Liver (tissue), 9 donors: ENCODE results near the gene PXYLP1. TPM values are rescaled to one million over a fixed set of nuclear protein-coding genes. Genes with fewer than 3 reads are reported as not detected.
"Not testable (repeated sequence)": the region's sequence is repeated elsewhere in the genome, so short reads cannot be mapped to it uniquely, and the experiment has no call there.

Experiments used
- DNase-seq: peaks from one replicate; pipeline ENCODE4 v3.0.0-alpha.2; 2017; ENCODE audit warnings: low spot score
- H3K27ac ChIP-seq, 2 donors: one replicate each; pipeline ENCODE4 v1.7.0; 2013; ENCODE audit warnings: inconsistent platforms in 2 of 2, low read length in 2 of 2, control low read depth in 1 of 2, low read depth in 1 of 2, mild to moderate bottlenecking in 1 of 2
- H3K27me3 ChIP-seq, 4 donors: one replicate each; pipeline versions ENCODE4 v1.6.1 to v1.7.0; 2013; ENCODE audit warnings: low read length in 3 of 4, inconsistent platforms in 1 of 4, mild to moderate bottlenecking in 1 of 4, moderate library complexity in 1 of 4; ENCODE audit not compliant: control insufficient read depth in 4 of 4, insufficient read depth in 4 of 4
- H3K36me3 ChIP-seq, 4 donors: one replicate each; pipeline versions ENCODE4 v1.6.1 to v1.7.0; 2013; ENCODE audit warnings: low read length in 3 of 4, mild to moderate bottlenecking in 3 of 4, low read depth in 1 of 4, moderate library complexity in 1 of 4; ENCODE audit not compliant: control insufficient read depth in 4 of 4, insufficient read depth in 3 of 4
- H3K4me1 ChIP-seq, 4 donors: one replicate each; pipeline versions ENCODE4 v1.6.1 to v1.7.0; 2013; ENCODE audit warnings: low read length in 3 of 4, mild to moderate bottlenecking in 3 of 4, moderate library complexity in 1 of 4; ENCODE audit not compliant: control insufficient read depth in 4 of 4, insufficient read depth in 4 of 4
- H3K4me3 ChIP-seq, 3 donors: one replicate each; pipeline versions ENCODE4 v1.6.1 to v1.7.0; 2013; ENCODE audit warnings: low read length in 3 of 3, control low read depth in 1 of 3, low read depth in 1 of 3, mild to moderate bottlenecking in 1 of 3
- H3K9ac ChIP-seq, 2 donors: one replicate each; pipeline ENCODE4 v1.7.0; 2013; ENCODE audit warnings: low read length in 2 of 2, mild to moderate bottlenecking in 2 of 2, moderate library complexity in 2 of 2, control low read depth in 1 of 2, low read depth in 1 of 2
- H3K9me3 ChIP-seq, 4 donors: one replicate each; pipeline versions ENCODE4 v1.6.1 to v1.7.0; 2013; ENCODE audit warnings: low read length in 3 of 4; ENCODE audit not compliant: control insufficient read depth in 4 of 4
- FOXA1 ChIP-seq: IDR thresholded peaks from 2 replicates; pipeline ENCODE4 v1.6.1; 2016; ENCODE audit warnings: antibody characterized with exemption
- FOXA2 ChIP-seq: IDR thresholded peaks from 2 replicates; pipeline ENCODE4 v1.6.1; 2016; ENCODE audit warnings: antibody characterized with exemption
- GABPA ChIP-seq, 2 donors: IDR thresholded peaks in 1 of 2; conservative IDR thresholded peaks in 1 of 2; 2 replicates each; pipeline ENCODE4 v1.6.1; 2016; ENCODE audit warnings: antibody characterized with exemption in 2 of 2, mild to moderate bottlenecking in 1 of 2, moderate library complexity in 1 of 2
- HNF4A ChIP-seq, 2 donors: conservative IDR thresholded peaks; 2 replicates each; pipeline ENCODE4 v1.6.1; 2016; ENCODE audit warnings: antibody characterized with exemption in 2 of 2, mild to moderate bottlenecking in 2 of 2
- HNF4G ChIP-seq: IDR thresholded peaks from 2 replicates; pipeline ENCODE4 v1.6.1; 2016; ENCODE audit warnings: antibody characterized with exemption
- NR2F2 ChIP-seq: IDR thresholded peaks from 2 replicates; pipeline ENCODE4 v1.6.1; 2016; ENCODE audit warnings: antibody characterized with exemption
- RAD21 ChIP-seq, 2 donors: IDR thresholded peaks; 2 replicates each; pipeline ENCODE4 v1.6.1; 2016; ENCODE audit warnings: antibody characterized with exemption in 2 of 2, mild to moderate bottlenecking in 2 of 2
- RXRA ChIP-seq, 2 donors: IDR thresholded peaks; 2 replicates each; pipeline ENCODE4 v1.6.1; 2017 to 2018; ENCODE audit warnings: antibody characterized with exemption in 2 of 2, mild to moderate bottlenecking in 1 of 2
- YY1 ChIP-seq: IDR thresholded peaks from 2 replicates; pipeline ENCODE4 v1.6.1; 2016; ENCODE audit warnings: antibody characterized with exemption, mild to moderate bottlenecking
- WGBS: extraction: QIAGEN DNeasy Blood & Tissue Kit; methylation state at CpG from one replicate; pipeline ENCODE4 v1.1.7; 2013; 5-methylcytosine and 5-hydroxymethylcytosine counted together
- polyA plus RNA-seq, 2 donors: library from polyadenylated mRNA; stranded (reverse) in 1 of 2; unstranded in 1 of 2; fragments of 200-250 nt in 1 of 2; fragments of >200 nt in 1 of 2; fragmentation: Nextera tagmentation in 1 of 2; extraction: Ambion mirVana in 1 of 2; gene quantifications; one replicate each; pipeline versions ENCODE4 v1.2.1 to v1.2.3, GENCODE V29; 2013 to 2015
- total RNA-seq, 2 donors: library from RNA; depleted of rRNA; stranded (reverse); fragments of >200 nt; gene quantifications; one replicate each; pipeline ENCODE4 v1.2.3, GENCODE V29; 2014
- TF ChIP-seq, protein P1 (sequence below): IDR thresholded peaks from 2 replicates; pipeline ENCODE4 v1.6.1; 2016; ENCODE audit warnings: antibody characterized with exemption
- TF ChIP-seq, protein P2 (sequence below): IDR thresholded peaks from 2 replicates; pipeline ENCODE4 v1.6.1; 2016; ENCODE audit warnings: antibody characterized with exemption
- TF ChIP-seq, protein P3 (sequence below): IDR thresholded peaks from 2 replicates; pipeline ENCODE4 v1.6.1; 2016; ENCODE audit warnings: antibody characterized with exemption, mild to moderate bottlenecking
- donor health status: healthy.
- donor health status: healthy.
- donor health status: healthy.
- donor health status: healthy.
- donor health status: healthy.

The PXYLP1 gene
- total and polyA plus RNA-seq, 4 donors = 1.1 to 5.3 (median 3.1) TPM

DNA sequence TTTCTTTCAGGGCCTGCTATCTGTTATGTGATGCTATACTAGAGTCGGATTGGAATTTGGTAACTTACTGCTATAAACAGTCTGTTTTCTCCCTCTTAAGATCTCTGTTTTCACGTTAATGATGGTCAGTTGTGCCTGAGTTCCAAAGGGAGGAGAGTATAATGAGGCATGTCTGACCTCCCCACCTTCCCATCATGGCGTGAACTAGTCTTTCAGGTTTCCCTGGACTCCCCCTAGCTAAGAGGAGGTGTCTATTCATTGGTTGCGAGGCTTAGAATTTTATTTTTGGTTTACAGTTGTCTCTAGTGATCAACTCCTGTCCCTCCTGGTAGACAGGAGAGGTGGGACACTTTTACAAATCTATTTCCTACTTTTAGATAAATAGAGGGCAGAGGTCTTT, 27.8 kb upstream of the PXYLP1 start:
- Histone ChIP-seq H3K27me3 (no peaks in the 10 kb centered on the region), H3K4me3 (no peak overlapping the region), H3K36me3 (no peaks in the 10 kb centered on the region), H3K27ac (no peak overlapping the region), H3K9me3 (no peaks in the 10 kb centered on the region), H3K9ac (no peak overlapping the region), H3K4me1 (no peaks in the 10 kb centered on the region)
- WGBS = 83% methylated on average over 4 of the region's 4 CpGs
- no peak for TF ChIP-seq RAD21 (IDR thresholded peaks at IDR 0.05)
- no peak for TF ChIP-seq GABPA (IDR thresholded peaks at IDR 0.05 in 1 of 2, conservative IDR thresholded peaks at IDR 0.05 in 1 of 2)
- DNase-seq = no peak

DNA sequence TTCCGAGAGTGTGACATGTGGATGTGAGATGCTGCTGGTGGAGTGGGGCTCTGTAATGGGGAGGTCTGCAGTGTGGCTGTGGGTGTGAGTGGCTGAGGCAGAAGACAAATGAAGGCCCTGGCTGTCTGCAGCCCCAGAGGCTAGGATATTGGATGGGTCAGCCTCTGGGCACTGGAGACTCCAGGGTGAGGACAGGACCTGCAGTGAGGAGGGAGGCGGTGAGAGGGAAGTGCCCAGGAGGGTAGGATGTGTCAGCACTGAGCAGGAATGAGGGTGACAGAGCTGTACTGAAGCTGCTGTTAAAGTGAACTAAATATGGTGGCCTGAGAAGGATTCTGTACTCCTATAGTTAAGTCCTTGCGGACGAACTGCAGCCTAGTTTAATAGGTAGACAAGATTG, 27.3 kb upstream of the PXYLP1 start:
- H3K4me1 ChIP-seq = no peaks in the 10 kb centered on the region
- no peaks in the 10 kb centered on the region for H3K9me3 ChIP-seq
- H3K36me3 ChIP-seq = no peaks in the 10 kb centered on the region
- WGBS = 92% methylated on average over 4 of the region's 4 CpGs
- no peak overlapping the region for H3K4me3 ChIP-seq
- DNase-seq = no peak
- TF ChIP-seq, protein P1, sequence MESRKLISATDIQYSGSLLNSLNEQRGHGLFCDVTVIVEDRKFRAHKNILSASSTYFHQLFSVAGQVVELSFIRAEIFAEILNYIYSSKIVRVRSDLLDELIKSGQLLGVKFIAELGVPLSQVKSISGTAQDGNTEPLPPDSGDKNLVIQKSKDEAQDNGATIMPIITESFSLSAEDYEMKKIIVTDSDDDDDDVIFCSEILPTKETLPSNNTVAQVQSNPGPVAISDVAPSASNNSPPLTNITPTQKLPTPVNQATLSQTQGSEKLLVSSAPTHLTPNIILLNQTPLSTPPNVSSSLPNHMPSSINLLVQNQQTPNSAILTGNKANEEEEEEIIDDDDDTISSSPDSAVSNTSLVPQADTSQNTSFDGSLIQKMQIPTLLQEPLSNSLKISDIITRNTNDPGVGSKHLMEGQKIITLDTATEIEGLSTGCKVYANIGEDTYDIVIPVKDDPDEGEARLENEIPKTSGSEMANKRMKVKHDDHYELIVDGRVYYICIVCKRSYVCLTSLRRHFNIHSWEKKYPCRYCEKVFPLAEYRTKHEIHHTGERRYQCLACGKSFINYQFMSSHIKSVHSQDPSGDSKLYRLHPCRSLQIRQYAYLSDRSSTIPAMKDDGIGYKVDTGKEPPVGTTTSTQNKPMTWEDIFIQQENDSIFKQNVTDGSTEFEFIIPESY = no peak
- H3K27me3 ChIP-seq = no peaks in the 10 kb centered on the region
- H3K27ac ChIP-seq = no peak overlapping the region
- H3K9ac ChIP-seq = no peak overlapping the region

DNA sequence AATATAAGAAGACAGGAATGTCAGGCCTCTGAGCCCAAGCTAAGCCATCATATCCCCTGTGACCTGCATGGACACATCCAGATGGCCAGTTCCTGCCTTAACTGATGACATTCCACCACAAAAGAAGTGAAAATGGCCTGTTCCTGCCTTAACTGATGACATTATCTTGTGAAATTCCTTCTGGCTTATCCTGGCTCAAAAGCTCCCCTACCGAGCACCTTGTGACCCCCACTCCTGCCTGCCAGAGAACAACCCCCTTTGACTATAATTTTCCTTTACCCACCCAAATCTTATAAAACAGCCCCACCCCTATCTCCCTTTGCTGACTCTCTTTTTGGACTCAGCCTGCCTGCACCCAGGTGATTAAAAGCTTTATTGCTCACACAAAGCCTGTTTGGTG, 20.3 kb upstream of the PXYLP1 start:
- not testable (repeated sequence) for H3K9ac ChIP-seq, H3K9me3 ChIP-seq, H3K27me3 ChIP-seq, DNase-seq, H3K27ac ChIP-seq, H3K4me3 ChIP-seq, H3K36me3 ChIP-seq, H3K4me1 ChIP-seq
- WGBS = 84% methylated on average over 1 of the region's 1 CpG

DNA sequence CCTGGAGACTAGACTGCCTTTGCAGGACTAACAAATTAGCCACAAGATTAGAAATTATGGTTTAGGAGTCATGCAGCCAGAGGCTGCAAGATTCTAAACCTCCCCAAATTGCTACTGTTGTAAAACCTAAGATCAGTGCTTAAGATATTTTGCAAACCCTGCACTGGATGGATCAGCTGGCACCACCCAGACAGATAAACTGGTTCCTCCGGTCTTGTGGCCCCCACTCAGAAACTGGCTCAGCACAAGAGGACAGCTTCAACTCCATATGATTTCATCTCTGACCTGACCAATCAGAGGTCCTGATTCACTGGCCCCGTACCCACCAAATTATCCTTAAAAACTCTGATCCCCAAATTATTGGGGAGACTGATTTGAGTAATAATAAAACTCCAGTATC, 19.5 kb upstream of the PXYLP1 start:
- Histone ChIP-seq H3K4me3 (no peak overlapping the region), H3K9ac (no peak overlapping the region), H3K9me3 (peaks cover 0 to 6% (median 6%) of the 10 kb centered on the region in 4 donors), H3K36me3 (peaks cover 0 to 2% (median 0%) of the 10 kb centered on the region in 4 donors), H3K27ac (no peak overlapping the region), H3K27me3 (no peaks in the 10 kb centered on the region), H3K4me1 (no peaks in the 10 kb centered on the region)
- WGBS = 94% methylated on average over 2 of the region's 2 CpGs
- TF ChIP-seq GABPA (IDR thresholded peaks at IDR 0.05 in 1 of 2, conservative IDR thresholded peaks at IDR 0.05 in 1 of 2) (no peak), NR2F2 (no peak)
- no peak for DNase-seq

DNA sequence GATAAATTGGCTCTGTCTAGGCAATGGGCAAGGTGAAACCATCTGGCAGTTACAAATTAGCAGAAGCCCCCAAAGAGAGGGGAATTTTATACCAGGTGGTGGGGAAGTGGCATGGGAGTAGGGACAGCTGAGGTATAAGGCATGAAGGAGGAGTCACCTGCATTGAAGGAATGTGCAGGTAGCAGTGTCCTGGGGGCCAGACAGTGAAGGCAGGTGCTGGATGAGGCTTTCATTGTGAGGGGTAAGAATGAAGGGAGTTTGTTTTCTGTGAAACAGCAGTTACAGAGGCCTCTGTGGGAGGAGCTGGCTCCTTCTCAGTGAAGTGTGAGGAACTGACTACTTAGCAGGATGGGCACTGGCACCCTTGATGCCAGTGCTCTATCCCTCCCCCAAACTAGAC, 19.1 kb upstream of the PXYLP1 start:
- no peaks in the 10 kb centered on the region for H3K4me1 ChIP-seq
- H3K9me3 ChIP-seq = peaks cover 0 to 6% (median 6%) of the 10 kb centered on the region in 4 donors
- no peaks in the 10 kb centered on the region for H3K27me3 ChIP-seq
- H3K9ac ChIP-seq = no peak overlapping the region
- DNase-seq = no peak
- H3K36me3 ChIP-seq = peaks cover 0 to 2% (median 0%) of the 10 kb centered on the region in 4 donors
- H3K4me3 ChIP-seq = no peak overlapping the region
- no peak overlapping the region for H3K27ac ChIP-seq
- no peak for TF ChIP-seq FOXA2
- TF ChIP-seq, protein P2, sequence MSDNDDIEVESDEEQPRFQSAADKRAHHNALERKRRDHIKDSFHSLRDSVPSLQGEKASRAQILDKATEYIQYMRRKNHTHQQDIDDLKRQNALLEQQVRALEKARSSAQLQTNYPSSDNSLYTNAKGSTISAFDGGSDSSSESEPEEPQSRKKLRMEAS = no peak
- no peak for TF ChIP-seq HNF4A (conservative IDR thresholded peaks at IDR 0.05)
- TF ChIP-seq YY1 = no peak
- TF ChIP-seq HNF4G = no peak
- TF ChIP-seq, protein P3, sequence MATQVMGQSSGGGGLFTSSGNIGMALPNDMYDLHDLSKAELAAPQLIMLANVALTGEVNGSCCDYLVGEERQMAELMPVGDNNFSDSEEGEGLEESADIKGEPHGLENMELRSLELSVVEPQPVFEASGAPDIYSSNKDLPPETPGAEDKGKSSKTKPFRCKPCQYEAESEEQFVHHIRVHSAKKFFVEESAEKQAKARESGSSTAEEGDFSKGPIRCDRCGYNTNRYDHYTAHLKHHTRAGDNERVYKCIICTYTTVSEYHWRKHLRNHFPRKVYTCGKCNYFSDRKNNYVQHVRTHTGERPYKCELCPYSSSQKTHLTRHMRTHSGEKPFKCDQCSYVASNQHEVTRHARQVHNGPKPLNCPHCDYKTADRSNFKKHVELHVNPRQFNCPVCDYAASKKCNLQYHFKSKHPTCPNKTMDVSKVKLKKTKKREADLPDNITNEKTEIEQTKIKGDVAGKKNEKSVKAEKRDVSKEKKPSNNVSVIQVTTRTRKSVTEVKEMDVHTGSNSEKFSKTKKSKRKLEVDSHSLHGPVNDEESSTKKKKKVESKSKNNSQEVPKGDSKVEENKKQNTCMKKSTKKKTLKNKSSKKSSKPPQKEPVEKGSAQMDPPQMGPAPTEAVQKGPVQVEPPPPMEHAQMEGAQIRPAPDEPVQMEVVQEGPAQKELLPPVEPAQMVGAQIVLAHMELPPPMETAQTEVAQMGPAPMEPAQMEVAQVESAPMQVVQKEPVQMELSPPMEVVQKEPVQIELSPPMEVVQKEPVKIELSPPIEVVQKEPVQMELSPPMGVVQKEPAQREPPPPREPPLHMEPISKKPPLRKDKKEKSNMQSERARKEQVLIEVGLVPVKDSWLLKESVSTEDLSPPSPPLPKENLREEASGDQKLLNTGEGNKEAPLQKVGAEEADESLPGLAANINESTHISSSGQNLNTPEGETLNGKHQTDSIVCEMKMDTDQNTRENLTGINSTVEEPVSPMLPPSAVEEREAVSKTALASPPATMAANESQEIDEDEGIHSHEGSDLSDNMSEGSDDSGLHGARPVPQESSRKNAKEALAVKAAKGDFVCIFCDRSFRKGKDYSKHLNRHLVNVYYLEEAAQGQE = no peak
- no peak for TF ChIP-seq GABPA (IDR thresholded peaks at IDR 0.05 in 1 of 2, conservative IDR thresholded peaks at IDR 0.05 in 1 of 2)
- TF ChIP-seq RXRA (IDR thresholded peaks at IDR 0.05) = no peak
- no peak for TF ChIP-seq FOXA1
- no peak for TF ChIP-seq RAD21 (IDR thresholded peaks at IDR 0.05)
